SKM-1 (cell line): Measurements from ENCODE around the gene SLC41A1.
"Not testable (repeated sequence)": the region's sequence is repeated elsewhere in the genome, so short reads cannot be mapped to it uniquely, and the experiment has no call there.

Experiments used
- DNase-seq: peaks from one replicate; lab custom pipeline; 2025; ENCODE audit not compliant: unreplicated experiment; lab: John Stamatoyannopoulos, UW

SLC41A1 gene

DNA sequence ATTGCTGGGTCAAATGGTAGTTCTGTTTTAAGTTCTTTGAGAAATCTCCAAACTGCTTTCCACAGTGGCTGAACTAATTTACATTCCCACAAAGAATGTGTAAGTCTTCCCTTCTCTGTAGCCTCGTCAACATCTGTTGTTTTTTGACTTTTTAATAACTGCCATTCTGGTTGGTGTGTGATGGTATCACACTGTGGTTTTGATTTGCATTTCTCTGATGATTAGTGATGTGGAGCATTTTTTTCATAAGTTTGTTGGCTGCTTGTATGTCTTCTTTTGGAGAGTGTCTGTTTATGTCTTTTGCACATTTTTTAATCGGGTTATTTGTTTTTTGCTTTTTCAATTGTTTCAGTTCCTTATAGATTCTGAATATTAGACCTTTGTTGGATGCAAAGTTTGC, 10.3 kb upstream of the SLC41A1 start:
- not testable (repeated sequence) for DNase-seq

DNA sequence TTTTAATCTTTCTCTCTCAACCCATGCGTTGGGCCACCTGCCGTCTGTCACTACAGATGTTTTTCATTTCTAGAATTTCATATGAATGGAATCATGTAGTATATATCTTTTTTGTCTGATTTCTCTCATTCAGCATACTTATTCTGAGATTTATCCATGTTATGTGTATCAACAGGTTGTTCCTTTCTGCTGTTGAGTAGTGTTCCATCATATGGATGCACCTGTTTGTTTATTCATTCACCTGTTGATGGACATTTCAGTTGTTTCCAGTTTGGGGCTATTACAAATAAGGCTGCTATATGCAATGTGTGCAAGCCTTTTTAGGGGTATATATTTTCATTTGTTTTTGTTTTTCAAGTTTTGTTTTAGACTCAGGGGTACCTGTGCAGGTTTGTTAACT, 9.4 kb upstream of the SLC41A1 start:
- DNase-seq, result no peak

DNA sequence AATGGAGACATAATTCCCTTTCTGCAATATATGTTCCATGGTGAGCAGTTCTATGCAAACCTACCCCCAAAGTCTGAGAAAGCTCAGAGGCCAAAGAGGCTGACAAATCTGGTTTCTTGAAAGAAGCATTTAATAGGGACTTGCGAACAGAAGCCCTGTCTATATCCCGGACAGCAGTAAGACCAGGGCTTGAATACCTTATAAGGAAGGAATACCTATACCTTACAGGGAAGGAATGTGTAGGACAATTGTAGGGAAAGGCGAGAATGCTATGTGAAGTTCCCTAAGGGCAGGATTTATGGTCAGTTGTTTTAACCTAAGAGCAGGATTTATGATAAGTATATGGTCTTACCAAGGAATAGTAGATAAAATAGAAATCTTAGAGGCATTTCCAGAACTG, 5.0 kb upstream of the SLC41A1 start:
- no peak for DNase-seq

DNA sequence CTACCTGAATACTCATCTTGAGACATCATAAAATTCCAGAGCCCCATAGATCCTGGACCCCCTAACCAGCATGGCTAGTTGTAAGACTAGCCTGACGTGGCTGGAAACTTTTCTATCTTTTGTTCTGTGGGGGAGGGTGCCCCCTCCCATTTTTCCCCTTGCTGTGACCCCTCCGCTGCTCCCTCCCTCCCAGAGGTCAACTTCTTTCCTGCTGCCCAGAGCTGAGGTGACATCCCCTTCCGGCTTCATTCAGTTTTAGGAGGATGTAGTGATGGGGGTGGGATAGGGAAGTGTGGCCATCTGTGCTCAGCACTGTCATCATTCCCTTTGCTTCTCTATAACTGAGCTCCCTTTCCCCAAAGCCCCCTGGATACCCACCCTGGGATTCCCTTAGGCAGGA, 4.4 kb upstream of the SLC41A1 start:
- no peak for DNase-seq

DNA sequence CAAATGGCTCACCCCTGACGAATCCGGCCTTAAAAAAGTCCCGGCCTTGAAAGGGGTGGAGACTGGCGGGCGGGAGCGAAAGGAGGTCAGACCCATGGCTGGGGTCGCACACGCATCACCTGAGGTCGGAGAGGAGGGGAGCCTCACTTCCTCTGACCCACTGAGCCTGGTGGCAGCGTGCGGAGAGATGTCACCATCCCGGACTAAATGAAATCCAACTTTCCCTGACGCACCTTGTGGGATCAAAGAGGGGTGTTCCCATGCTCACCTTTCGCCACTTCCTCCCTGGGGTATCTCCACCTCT, 709 bp upstream of the SLC41A1 start:
- DNase-seq, result no peak

DNA sequence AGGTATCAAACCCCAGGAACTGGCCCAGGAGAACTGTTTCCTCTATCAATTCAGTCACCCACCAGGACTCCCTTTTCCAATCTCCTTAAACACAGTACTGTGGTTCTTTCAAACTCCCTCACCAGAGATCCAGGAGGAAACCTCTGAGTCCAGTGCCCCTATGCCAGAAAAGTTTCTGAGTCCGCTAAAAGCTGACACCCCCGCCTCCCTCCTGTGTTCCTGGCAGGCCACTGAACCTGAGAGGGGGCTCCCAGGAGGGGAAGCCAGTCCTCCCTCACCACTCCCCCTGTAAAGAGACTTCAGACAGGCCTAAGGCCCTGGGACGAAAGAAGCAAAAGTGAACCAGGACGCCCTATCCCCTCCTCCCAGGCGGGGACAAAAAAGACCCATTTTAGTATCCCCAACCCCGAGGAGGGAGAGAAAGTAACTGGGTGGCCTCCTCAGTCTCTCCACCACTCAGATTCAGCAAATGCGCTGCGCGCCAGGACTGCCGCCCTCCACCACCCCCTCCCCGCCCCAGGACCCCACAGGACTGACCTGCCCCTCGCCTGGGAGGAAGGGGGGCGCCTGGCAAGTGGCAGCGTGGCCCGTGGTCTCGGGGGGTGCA, 624 bp downstream of the SLC41A1 start:
- DNase-seq, result no peak

DNA sequence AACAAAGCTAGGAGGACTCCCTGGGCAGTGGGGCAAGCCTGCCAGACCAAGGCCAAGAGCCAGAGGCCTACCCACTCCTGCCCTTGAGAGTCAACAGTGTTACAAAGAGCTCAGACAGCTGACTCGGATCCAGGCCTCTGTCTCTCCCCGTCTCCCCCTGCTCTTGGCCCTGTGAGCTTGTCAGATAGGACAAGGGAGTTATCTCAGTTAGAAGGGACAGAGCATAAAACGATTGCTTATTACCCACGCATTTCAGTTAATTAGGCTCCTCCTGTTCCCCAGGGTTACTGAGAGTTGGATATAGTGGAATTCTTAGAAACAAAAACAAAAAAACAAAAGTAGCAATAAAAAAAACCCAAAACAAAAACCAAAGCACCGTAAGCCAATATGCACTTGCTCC, 1.3 kb downstream of the SLC41A1 start:
- DNase-seq, result no peak

DNA sequence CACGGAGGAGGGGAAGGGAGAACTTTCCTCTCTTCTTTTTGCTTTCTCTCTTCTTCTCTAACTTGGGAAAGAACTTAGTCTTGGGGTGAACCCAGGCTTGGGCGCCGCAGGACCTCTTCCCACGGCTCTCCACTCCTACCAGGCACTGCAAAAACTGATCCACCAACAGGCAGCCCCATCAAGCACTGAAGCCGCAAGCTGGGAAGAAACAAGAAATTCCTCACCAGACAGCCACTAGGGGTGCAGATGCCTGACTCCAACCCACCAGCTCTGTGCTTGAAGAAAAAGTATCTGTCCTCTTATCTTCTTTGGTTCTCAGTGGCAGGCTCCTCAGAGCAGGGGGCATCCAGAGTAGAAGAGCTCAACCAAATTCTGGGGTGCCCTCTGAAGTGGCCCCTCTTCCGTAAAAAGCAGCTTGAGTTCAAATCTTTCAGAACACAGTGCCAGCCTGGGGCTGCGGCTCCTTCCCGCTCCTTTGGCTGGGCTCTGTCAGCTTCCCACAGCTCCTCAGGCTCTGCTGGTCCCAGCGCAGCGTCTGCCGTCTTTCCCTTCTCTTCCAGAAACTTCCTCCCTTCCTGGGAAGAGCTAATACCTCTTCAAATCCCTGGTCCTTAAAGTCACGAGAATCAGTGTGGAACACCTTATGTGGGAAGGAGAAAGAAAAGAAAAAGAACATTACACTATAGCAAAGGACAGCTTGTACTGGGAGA, 2.4 kb downstream of the SLC41A1 start:
- DNase-seq, result peak; percentile 40

DNA sequence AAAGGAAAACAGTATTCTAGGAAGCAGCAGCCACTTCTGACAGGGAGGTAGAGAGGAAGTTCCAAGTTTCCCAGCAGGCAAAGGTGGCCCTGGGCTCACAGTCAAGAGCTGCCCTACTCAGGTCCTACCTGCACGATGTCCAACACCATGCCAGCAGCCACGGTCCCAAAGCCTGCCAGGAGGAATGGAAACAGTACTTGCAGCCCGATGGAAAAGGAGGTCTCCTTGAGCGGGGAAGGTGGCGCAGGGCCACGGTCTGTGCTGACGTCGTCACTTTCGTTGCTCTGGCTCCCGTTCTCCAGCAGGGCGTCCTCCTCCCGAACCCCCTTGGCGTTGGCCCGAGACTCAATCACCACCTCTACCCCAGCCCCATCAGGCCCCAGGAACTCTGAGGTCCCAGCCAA, 3.1 kb downstream of the SLC41A1 start:
- no peak for DNase-seq

DNA sequence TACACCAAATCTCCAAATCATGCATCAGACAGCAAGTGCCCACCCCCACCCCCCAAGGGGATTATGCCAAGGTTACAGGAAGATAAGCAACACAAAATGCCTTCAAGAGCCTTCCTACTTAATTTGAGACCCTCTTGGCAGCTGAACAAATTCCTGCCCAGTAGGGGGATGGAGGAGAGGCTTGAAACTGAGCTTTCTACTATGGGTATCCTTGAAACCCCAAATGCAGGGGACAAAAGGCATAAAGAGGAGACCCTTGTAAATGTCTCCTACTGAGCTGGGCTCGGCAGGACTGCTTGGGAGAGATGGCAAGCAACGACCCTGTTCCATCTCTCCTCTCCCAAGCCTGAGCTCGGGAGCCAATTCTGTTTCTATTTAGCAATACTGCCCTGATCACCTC, 3.5 kb downstream of the SLC41A1 start:
- no peak for DNase-seq

DNA sequence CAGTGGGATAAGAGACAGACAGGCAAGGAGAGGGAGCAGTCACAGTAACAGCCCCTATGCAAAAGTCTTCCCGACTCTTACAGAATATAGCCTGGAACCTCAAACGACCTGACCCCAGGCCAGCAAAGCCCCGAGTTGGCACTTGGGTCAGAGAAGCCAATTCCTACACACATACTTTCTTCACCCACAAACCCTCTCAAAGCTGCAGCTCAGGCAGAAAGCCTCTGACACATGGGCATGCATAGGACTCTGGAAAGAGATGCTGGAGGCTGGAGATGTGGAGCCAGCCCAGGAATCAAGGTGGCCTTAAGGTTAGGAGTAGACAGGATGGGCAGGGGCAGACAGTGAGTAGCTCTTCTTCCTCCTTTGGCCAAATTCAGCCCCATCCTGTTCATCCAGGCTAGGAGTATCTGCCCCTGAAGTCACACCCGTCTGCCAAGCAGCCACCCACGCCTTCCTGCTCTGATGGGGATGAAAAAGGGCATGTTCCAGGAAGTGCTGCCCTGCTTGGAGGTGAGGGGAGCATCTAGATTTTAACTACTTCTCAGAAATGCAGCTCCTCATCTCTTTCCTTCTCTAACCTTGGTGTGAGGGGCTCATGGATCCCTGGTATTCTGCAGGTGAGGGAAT, 7.8 kb downstream of the SLC41A1 start:
- DNase-seq, result no peak

DNA sequence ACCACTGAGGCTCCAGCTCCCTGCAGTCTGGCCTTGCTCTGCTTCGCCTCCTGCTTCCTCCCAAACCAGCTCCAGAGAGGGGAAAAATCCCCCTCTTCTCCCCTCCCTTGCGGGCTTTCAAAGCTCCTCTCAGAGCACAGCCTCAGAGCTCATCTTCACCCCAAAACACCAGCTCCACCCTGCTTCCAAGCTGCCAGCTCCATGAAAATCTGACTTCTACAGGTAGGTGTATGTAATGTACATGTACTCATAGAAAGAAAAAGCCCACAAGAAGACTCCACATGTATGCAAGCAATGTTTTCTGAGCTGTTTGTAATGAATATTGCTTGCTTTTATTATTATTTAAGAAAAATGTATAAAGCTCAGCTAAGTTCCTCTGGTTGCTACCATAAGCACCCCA, 8.4 kb downstream of the SLC41A1 start:
- DNase-seq, result no peak

DNA sequence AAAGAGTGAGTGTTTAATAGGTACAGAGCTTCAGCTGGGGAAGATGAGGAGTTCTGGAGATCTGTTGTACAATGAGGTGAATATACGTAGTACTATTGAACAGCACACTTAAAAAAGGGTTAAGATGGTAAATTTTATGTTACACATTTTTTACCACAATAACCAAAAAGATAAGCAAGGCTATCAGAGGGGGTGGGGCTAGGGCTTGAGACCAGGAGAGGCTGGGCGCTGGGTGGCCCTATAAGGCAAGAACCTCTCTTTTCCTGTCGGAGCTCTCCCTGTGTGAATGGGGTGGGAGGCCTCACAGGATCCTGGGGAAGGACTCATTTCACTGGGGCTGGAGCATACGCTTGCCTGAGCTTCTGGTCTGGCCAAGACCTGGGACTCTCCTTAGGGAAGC, 9.0 kb downstream of the SLC41A1 start:
- DNase-seq, result no peak

DNA sequence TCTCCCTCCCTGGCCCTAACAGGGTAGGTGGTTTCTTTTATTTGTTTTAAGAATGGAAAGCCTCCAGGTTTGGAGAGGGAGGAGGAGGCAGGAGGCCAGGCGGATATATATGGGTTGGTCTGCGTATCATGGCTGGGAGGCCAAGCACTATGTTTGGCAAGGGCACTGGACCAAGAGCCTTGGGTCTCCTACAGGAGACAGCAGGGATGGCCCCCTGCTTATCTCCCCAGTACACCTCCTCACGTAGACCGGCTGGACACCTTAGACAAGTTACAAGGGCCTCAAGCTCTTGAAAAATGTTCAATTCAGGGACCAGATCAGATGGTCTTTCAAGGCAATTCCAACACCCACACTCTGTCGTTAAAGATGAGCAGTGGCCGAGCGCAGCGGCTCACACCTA, 10.9 kb downstream of the SLC41A1 start:
- no peak for DNase-seq

DNA sequence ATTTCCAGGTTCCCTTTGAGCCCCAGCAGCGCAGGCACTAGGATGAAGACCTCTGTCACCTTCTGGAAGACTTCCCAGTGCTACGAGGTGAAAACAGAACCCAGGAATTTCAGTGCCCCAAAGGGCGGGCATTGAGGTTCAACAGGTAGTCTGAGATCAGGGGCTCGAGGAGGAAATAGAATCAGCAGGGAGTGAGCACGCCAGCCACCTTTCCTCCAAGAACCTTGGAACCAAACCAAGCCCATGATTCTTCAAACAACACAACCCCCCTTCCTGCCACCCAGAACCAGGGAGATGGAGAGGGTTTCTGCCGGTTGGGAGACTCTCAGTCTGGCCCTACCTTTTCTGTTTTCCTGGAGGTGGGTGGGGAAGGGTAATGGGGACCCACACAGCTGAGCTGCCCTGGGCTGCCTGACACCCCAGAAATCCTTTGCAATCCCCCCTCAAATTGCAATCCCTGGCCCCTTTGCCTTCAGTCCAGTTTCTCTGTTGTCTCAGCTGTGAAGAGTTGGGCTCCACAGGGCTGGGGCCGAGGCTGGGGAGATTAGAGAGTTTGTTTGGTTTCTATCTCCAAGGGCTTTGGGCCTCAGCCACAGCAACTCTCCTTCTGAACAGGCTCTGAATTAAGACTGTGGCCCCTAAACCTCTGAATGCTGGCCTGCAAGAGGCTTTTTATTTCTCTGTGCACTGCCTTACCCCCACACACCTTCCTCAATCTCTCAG, 11.9 kb downstream of the SLC41A1 start:
- DNase-seq, result no peak

DNA sequence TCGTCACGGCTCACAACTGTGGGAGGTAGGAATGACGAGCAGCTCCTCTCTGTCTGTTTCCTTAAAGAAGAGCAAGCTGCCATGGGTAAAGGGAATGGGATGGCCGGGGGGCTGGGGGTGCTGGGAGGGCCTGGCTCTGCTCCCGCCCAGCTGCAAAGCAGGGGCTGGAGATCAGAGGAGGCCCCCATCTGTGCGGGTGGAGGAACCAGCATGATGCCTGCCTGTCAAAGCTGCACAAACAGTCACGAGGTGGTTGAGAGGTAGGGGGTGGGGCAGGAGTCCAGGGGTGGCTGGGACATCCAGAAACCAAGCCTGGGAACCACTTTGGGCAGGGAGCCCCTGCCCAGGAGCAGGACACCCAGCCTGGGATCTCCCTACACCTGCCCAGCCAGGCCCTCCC, 12.6 kb downstream of the SLC41A1 start:
- DNase-seq, result no peak

DNA sequence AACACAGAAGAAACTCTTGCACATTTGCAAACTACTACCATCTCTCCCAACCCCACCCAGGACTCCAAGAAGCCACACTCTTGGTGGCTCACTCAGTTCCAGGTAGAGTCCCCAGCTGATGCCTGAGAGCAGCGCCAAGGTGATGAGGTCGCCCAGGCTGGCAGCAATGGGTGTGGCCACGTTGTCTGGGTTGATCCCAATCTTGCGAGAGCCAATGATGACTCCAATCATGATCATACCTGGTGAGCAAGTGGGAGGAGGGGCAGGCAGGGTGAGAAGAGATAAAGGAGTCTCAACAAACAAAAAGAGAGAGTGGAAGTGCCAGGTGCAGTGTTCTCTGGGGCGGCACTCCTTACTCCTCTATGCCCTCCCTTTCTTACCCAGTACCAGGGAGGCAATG, 14.4 kb downstream of the SLC41A1 start:
- DNase-seq, result no peak

DNA sequence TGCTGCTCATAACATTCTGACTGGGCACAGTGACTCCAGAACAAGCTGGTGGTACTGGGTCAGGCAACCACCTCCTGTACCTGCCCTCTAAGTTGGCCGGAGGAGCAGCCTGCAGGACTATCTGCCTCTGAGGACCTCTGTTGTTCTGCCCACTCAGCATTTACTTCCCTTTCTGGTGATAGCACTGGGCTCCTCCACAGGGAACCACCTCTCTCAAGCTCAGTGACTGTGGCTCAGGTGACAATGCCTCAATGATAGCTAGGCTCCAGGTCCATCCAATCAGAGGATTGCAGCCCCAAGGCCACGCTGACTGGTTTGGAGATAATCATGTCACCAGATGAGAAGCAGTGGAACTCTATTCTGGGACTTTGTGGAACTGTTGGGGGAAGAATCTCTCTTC, 15.8 kb downstream of the SLC41A1 start:
- no peak for DNase-seq

DNA sequence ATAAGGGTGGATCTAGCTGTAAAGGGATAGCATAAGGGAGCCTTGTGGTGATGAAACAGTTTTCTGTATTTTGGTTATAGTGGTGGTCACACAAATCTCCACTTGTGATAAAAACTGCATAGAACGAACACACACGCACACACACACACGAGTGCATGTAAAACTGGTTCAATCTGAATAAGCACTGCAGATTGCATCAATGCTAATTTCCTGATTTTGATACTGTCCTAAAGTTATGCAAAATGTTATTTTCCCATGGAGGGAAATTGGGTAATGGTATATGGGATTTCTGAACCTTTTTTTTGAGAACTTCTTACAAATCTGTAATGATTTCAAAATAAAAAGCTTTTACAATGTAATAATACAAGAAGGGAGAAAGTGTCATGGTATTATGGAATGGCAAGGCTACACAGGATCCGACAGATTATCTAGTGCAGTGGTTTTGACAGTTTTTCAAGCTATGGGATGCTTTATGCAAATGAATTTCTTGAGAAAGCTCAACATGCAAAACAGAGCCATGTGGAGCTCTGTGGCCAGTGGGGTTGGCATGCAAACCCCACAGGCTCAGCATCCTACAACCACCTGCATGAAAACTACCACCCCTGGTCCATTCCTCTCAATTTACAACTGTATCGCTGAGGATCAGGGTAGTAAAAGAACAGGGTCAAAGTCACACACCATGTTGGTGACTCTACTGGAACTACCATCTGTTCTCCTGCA, 18.8 kb downstream of the SLC41A1 start:
- no peak for DNase-seq

DNA sequence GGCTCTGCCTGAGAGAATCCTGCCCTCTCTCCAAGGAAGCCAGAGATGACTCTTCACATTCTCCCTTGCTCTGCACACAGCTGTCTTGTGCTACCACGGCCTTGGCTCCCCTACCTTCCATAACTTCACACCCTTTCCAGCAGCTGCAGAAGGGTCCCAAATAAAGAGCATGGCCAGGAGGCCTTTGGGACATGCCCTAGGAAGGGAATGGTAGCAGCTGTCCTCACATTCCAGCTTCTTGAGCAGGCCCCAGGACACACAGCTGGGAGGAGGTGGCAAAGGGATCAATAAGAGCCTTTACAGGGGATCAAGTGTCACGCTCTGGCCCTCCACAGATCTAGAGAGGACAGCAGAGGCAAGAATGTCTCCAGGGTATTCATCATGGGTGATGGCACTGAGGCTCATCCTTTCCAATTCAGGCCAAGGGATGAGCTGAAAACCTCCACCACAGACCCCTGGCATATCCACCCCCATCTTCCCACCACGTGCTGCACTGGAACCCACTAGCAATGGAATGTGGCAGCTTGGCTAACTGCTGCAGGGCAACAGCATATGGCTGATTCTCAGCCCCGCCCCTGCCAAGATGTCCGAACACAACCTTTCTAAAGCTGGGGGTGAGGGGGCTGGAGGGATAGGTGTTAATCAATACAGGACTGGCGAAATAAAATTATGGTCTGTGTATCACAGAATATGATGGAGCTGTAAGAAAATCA, 19.9 kb downstream of the SLC41A1 start:
- no peak for DNase-seq

DNA sequence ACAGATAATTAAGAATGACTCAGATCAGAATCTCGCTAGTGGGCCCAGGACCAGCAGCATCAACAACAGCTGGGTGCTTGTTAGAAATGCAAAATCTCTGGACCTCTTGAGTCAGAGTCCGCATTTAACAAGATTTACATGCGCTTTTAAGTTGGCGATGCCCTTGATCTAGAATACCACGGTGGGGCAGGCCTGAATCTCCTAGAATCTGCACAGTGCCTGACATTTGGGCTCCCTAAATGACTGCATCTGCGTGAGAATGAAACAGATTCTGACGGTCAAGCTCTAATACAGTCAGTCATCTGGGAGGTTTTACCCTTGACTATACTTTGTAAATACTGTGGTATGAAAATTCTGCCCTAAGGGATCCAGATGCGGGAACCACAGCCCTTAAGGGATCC, 20.5 kb downstream of the SLC41A1 start:
- DNase-seq, result no peak
